H9 (cell line): Measurements from ENCODE around the gene HCN2. TPM values are rescaled to one million over a fixed set of nuclear protein-coding genes. Genes with fewer than 3 reads are reported as not detected.

Experiments used
- DNase-seq: peaks from one replicate; pipeline ENCODE4 v3.0.0-alpha.2; 2017
- H2AFZ ChIP-seq: one replicate; pipeline ENCODE4 v1.6.1; 2013; ENCODE audit warnings: mild to moderate bottlenecking, low read length, control low read depth, moderate library complexity
- H2AK5ac ChIP-seq: 2 replicates; pipeline ENCODE4 v1.6.1; 2013; ENCODE audit warnings: low read length, control low read depth, mixed read lengths; ENCODE audit not compliant: insufficient read length
- H2BK120ac ChIP-seq: one replicate; pipeline ENCODE4 v1.6.1; 2013; ENCODE audit warnings: low read depth, mild to moderate bottlenecking, low read length, control low read depth, inconsistent platforms; ENCODE audit not compliant: poor library complexity, severe bottlenecking
- H2BK12ac ChIP-seq: 2 replicates; pipeline ENCODE4 v1.6.1; 2013; ENCODE audit warnings: low read length, control low read depth, mixed read lengths, low read depth; ENCODE audit not compliant: insufficient read length
- H2BK15ac ChIP-seq: 2 replicates; pipeline ENCODE4 v1.6.1; 2013; ENCODE audit warnings: low read depth, low read length, control low read depth
- H2BK20ac ChIP-seq: one replicate; pipeline ENCODE4 v1.6.1; 2013; ENCODE audit warnings: low read depth, mild to moderate bottlenecking, low read length, control low read depth, inconsistent platforms; ENCODE audit not compliant: poor library complexity, severe bottlenecking
- H2BK5ac ChIP-seq: 2 replicates; pipeline ENCODE4 v1.6.1; 2013; ENCODE audit warnings: low read length, control low read depth, mixed read lengths; ENCODE audit not compliant: insufficient read length
- H3K14ac ChIP-seq: 2 replicates; pipeline ENCODE4 v1.6.1; 2013; ENCODE audit warnings: low read length, control low read depth; ENCODE audit not compliant: insufficient read depth
- H3K18ac ChIP-seq: 2 replicates; pipeline ENCODE4 v1.6.1; 2013; ENCODE audit warnings: low read depth, mild to moderate bottlenecking, mixed read lengths, low read length, control low read depth; ENCODE audit not compliant: insufficient read length
- H3K23ac ChIP-seq: 2 replicates; pipeline ENCODE4 v1.6.1; 2013; ENCODE audit warnings: low read length, control low read depth, mixed read lengths, low read depth; ENCODE audit not compliant: insufficient read length
- H3K23me2 ChIP-seq: 2 replicates; pipeline ENCODE4 v1.6.1; 2013; ENCODE audit warnings: low read depth, mild to moderate bottlenecking, mixed read lengths, low read length, control low read depth; ENCODE audit not compliant: insufficient read length, poor library complexity, severe bottlenecking
- H3K27ac ChIP-seq: 2 replicates; pipeline ENCODE4 v1.5.1; 2013; ENCODE audit warnings: low read length, control low read depth, mixed read lengths, low read depth; ENCODE audit not compliant: insufficient read length
- H3K27me3 ChIP-seq: 2 replicates; pipeline ENCODE4 v1.6.1; 2013; ENCODE audit warnings: low read length, control low read depth, inconsistent platforms; ENCODE audit not compliant: insufficient read depth
- H3K4ac ChIP-seq: 2 replicates; pipeline ENCODE4 v1.6.1; 2013; ENCODE audit warnings: low read depth, mild to moderate bottlenecking, control low read depth, inconsistent platforms, low read length, moderate library complexity
- H3K4me1 ChIP-seq: 2 replicates; pipeline ENCODE4 v1.6.1; 2013; ENCODE audit warnings: low read length, control low read depth, inconsistent platforms; ENCODE audit not compliant: insufficient read depth
- H3K4me2 ChIP-seq: 2 replicates; pipeline ENCODE4 v1.6.1; 2013; ENCODE audit warnings: low read length, control low read depth, mixed read lengths; ENCODE audit not compliant: insufficient read length, insufficient read depth
- H3K56ac ChIP-seq: 2 replicates; pipeline ENCODE4 v1.6.1; 2013; ENCODE audit warnings: low read depth, mild to moderate bottlenecking, mixed read lengths, low read length, control low read depth; ENCODE audit not compliant: insufficient read length
- H3K79me1 ChIP-seq: 2 replicates; pipeline ENCODE4 v1.6.1; 2013; ENCODE audit warnings: low read depth, mild to moderate bottlenecking, moderate library complexity, low read length, control low read depth, inconsistent platforms; ENCODE audit not compliant: insufficient read depth, poor library complexity, severe bottlenecking
- H3K79me2 ChIP-seq: 2 replicates; pipeline ENCODE4 v1.6.1; 2013; ENCODE audit warnings: low read length, control low read depth, inconsistent platforms; ENCODE audit not compliant: insufficient read depth
- H3K9ac ChIP-seq: 2 replicates; pipeline ENCODE4 v1.6.1; 2013; ENCODE audit warnings: low read length, control low read depth, mixed read lengths; ENCODE audit not compliant: insufficient read length; ENCODE audit errors: extremely low read depth
- H3K9me3 ChIP-seq: one replicate; pipeline ENCODE4 v1.6.1; 2013; ENCODE audit warnings: low read depth, low read length, inconsistent platforms; ENCODE audit not compliant: control insufficient read depth
- H3T11ph ChIP-seq: one replicate; pipeline ENCODE4 v1.6.1; 2013; ENCODE audit warnings: mild to moderate bottlenecking, low read length, control low read depth, inconsistent platforms
- H4K20me1 ChIP-seq: one replicate; pipeline ENCODE4 v1.6.1; 2013; ENCODE audit not compliant: control insufficient read depth, insufficient read length, insufficient read depth
- H4K5ac ChIP-seq: 2 replicates; pipeline ENCODE4 v1.6.1; 2013; ENCODE audit warnings: low read depth, mild to moderate bottlenecking, mixed read lengths, low read length, control low read depth; ENCODE audit not compliant: insufficient read length
- H4K8ac ChIP-seq: replicated peaks from 2 replicates; pipeline ENCODE4 v1.6.1; 2013; ENCODE audit warnings: low read length, control low read depth, mixed read lengths, low read depth; ENCODE audit not compliant: insufficient read length
- H4K91ac ChIP-seq: 2 replicates; pipeline ENCODE4 v1.6.1; 2013; ENCODE audit warnings: low read depth, mild to moderate bottlenecking, moderate library complexity, mixed read lengths, low read length, control low read depth; ENCODE audit not compliant: insufficient read length
- H3K27ac Mint-ChIP-seq, 3 experiments: 2 replicates in 2 of 3; 3 replicates in 1 of 3; pipeline ENCODE4 v1.8.0; 2020 to 2021; ENCODE audit warnings: mixed read lengths in 3 of 3, mild to moderate bottlenecking in 1 of 3, moderate library complexity in 1 of 3
- H3K27me3 Mint-ChIP-seq: 2 replicates; pipeline ENCODE4 v1.8.0; 2021; ENCODE audit warnings: low read depth, mild to moderate bottlenecking, moderate library complexity, mixed read lengths
- H3K36me3 Mint-ChIP-seq, 3 experiments: 2 replicates in 2 of 3; 3 replicates in 1 of 3; pipeline ENCODE4 v1.8.0; 2020 to 2021; ENCODE audit warnings: low read depth in 3 of 3, mixed read lengths in 3 of 3; ENCODE audit not compliant: insufficient read depth in 1 of 3
- H3K4me1 Mint-ChIP-seq, 2 experiments: 2 replicates each; pipeline ENCODE4 v1.8.0; 2020; ENCODE audit warnings: mixed read lengths in 2 of 2
- H3K4me3 Mint-ChIP-seq, 2 experiments: 2 replicates in 1 of 2; 3 replicates in 1 of 2; pipeline ENCODE4 v1.8.0; 2020 to 2021; ENCODE audit warnings: mild to moderate bottlenecking in 2 of 2, mixed read lengths in 2 of 2, moderate library complexity in 1 of 2
- H3K9me3 Mint-ChIP-seq, 2 experiments: 2 replicates in 1 of 2; 3 replicates in 1 of 2; pipeline ENCODE4 v1.8.0; 2020; ENCODE audit warnings: mild to moderate bottlenecking in 2 of 2, mixed read lengths in 2 of 2, moderate library complexity in 1 of 2
- WGBS: extraction: QIAGEN DNeasy Blood & Tissue Kit; methylation state at CpG from one replicate; pipeline ENCODE4 v1.1.7; 2013; ENCODE audit warnings: missing lambda C conversion rate, low lambda C conversion rate, mixed read lengths; ENCODE audit not compliant: insufficient read length; ENCODE audit errors: extremely low coverage; 5-methylcytosine and 5-hydroxymethylcytosine counted together
- total RNA-seq: library from RNA; stranded (reverse); gene quantifications from 2 replicates; pipeline ENCODE4 v1.2.1, GENCODE V29; 2021
- TF ChIP-seq, protein P1 (sequence below): fragments of 200-600 bp; sonication (generic); conservative IDR thresholded peaks from 3 replicates; pipeline ENCODE4 v1.8.0; 2021; ENCODE audit warnings: antibody characterized with exemption, mild to moderate bottlenecking

HCN2 gene
- total RNA-seq, 1 experiment from 2014 or later: 3.7 TPM

- Mint-ChIP-seq H3K4me1 (peaks cover 2 to 9% of the 10 kb centered on the region in 2 experiments), H3K27me3 (peaks cover 50% of the 10 kb centered on the region), H3K4me3 (peak overlapping the region; percentile 47 to 73), H3K9me3 (no peaks in the 10 kb centered on the region), H3K36me3 (no peaks in the 10 kb centered on the region), H3K27ac (no peak overlapping the region)
- Histone ChIP-seq H4K91ac (no peak overlapping the region), H2AFZ (no peak overlapping the region), H3K9me3 (no peaks in the 10 kb centered on the region), H3K27ac (no peak overlapping the region), H3K23me2 (no peaks in the 10 kb centered on the region), H2BK15ac (no peak overlapping the region), H4K20me1 (peaks cover 3% of the 10 kb centered on the region), H3K23ac (no peak overlapping the region), H3K56ac (no peak overlapping the region), H3K4me2 (peak overlapping the region; percentile 15), H2BK5ac (no peak overlapping the region), H3K4me1 (no peaks in the 10 kb centered on the region), H4K5ac (no peak overlapping the region), H3K79me1 (no peaks in the 10 kb centered on the region), H3T11ph (no peak overlapping the region), H2BK20ac (no peak overlapping the region), H3K18ac (no peak overlapping the region), H3K27me3 (peaks cover 12% of the 10 kb centered on the region; the same call in 1 of the 2 replicates), H3K4ac (no peak overlapping the region), H2BK120ac (no peak overlapping the region), H4K8ac (no peak overlapping the region), H2BK12ac (no peak overlapping the region), H2AK5ac (no peak overlapping the region), H3K9ac (no peak overlapping the region), H3K79me2 (no peaks in the 10 kb centered on the region), H3K14ac (no peak overlapping the region)
- TF ChIP-seq, protein P1, sequence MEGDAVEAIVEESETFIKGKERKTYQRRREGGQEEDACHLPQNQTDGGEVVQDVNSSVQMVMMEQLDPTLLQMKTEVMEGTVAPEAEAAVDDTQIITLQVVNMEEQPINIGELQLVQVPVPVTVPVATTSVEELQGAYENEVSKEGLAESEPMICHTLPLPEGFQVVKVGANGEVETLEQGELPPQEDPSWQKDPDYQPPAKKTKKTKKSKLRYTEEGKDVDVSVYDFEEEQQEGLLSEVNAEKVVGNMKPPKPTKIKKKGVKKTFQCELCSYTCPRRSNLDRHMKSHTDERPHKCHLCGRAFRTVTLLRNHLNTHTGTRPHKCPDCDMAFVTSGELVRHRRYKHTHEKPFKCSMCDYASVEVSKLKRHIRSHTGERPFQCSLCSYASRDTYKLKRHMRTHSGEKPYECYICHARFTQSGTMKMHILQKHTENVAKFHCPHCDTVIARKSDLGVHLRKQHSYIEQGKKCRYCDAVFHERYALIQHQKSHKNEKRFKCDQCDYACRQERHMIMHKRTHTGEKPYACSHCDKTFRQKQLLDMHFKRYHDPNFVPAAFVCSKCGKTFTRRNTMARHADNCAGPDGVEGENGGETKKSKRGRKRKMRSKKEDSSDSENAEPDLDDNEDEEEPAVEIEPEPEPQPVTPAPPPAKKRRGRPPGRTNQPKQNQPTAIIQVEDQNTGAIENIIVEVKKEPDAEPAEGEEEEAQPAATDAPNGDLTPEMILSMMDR: no peak
- DNase-seq: peak; percentile 54
- WGBS: no CpG with 5 or more reads among the region's 54 CpGs
Observed at GRCh38 chr19:588741-589692, 664 bp upstream of the HCN2 start.
